Measurements from ENCODE around the gene RPAP3.

Gene RPAP3

GRCh38 chr12:47735649-47736048 is 29.8 kb upstream of the RPAP3 start:
- Histone ChIP-seq H3K36me3 (ENCODE audit: control insufficient read depth in 5 of 5, insufficient read depth in 5 of 5, low read length in 5 of 5) (peaks cover 0 to 17% (median 5%) of the 10 kb centered on the region in 5 donors), H3K27ac (ENCODE audit: low read depth, low read length) (peak overlapping the region; percentile 50), H3K9me3 (ENCODE audit: control insufficient read depth in 5 of 5, low read length in 5 of 5) (no peaks in the 10 kb centered on the region), H3K9ac (ENCODE audit: low read length in 5 of 5) (no peak overlapping the region), H3K27me3 (ENCODE audit: control insufficient read depth in 5 of 5, insufficient read depth in 4 of 5, low read length in 5 of 5) (no peaks in the 10 kb centered on the region), H3K4me3 (ENCODE audit: low read depth in 1 of 5, low read length in 5 of 5) (no peak overlapping the region), H3K4me1 (ENCODE audit: control insufficient read depth in 5 of 5, insufficient read depth in 5 of 5, low read length in 5 of 5) (peaks cover 20 to 88% (median 53%) of the 10 kb centered on the region in 5 donors)

- H3K9me3 ChIP-seq (ENCODE audit: control insufficient read depth in 5 of 5, low read length in 5 of 5) = no peaks in the 10 kb centered on the region
- H3K4me1 ChIP-seq (ENCODE audit: control insufficient read depth in 5 of 5, insufficient read depth in 5 of 5, low read length in 5 of 5) = peaks cover 17 to 88% (median 50%) of the 10 kb centered on the region in 5 donors
- no peaks in the 10 kb centered on the region for H3K27me3 ChIP-seq (ENCODE audit: control insufficient read depth in 5 of 5, insufficient read depth in 4 of 5, low read length in 5 of 5)
- H3K36me3 ChIP-seq (ENCODE audit: control insufficient read depth in 5 of 5, insufficient read depth in 5 of 5, low read length in 5 of 5) = peaks cover 0 to 14% (median 5%) of the 10 kb centered on the region in 5 donors
- no peak overlapping the region for H3K4me3 ChIP-seq (ENCODE audit: low read depth in 1 of 5, low read length in 5 of 5)
- peak overlapping the region; percentile 50 for H3K27ac ChIP-seq (ENCODE audit: low read depth, low read length)
- peak overlapping the region in 2 of 5 donors; percentile 13 to 26 for H3K9ac ChIP-seq (ENCODE audit: low read length in 5 of 5)
Observed at GRCh38 chr12:47734725-47735480, 29.1 kb upstream of the RPAP3 start.

GRCh38 chr12:47733142-47733541 is 27.3 kb upstream of the RPAP3 start:
- H3K27me3 ChIP-seq (ENCODE audit: control insufficient read depth in 5 of 5, insufficient read depth in 4 of 5, low read length in 5 of 5) = no peaks in the 10 kb centered on the region
- no peak overlapping the region for H3K9ac ChIP-seq (ENCODE audit: low read length in 5 of 5)
- H3K4me3 ChIP-seq (ENCODE audit: low read depth in 1 of 5, low read length in 5 of 5) = no peak overlapping the region
- no peak overlapping the region for H3K27ac ChIP-seq (ENCODE audit: low read depth, low read length)
- peaks cover 21 to 87% (median 52%) of the 10 kb centered on the region in 5 donors for H3K4me1 ChIP-seq (ENCODE audit: control insufficient read depth in 5 of 5, insufficient read depth in 5 of 5, low read length in 5 of 5)
- H3K9me3 ChIP-seq (ENCODE audit: control insufficient read depth in 5 of 5, low read length in 5 of 5) = no peaks in the 10 kb centered on the region
- peaks cover 0 to 2% (median 0%) of the 10 kb centered on the region in 5 donors for H3K36me3 ChIP-seq (ENCODE audit: control insufficient read depth in 5 of 5, insufficient read depth in 5 of 5, low read length in 5 of 5)

DNA sequence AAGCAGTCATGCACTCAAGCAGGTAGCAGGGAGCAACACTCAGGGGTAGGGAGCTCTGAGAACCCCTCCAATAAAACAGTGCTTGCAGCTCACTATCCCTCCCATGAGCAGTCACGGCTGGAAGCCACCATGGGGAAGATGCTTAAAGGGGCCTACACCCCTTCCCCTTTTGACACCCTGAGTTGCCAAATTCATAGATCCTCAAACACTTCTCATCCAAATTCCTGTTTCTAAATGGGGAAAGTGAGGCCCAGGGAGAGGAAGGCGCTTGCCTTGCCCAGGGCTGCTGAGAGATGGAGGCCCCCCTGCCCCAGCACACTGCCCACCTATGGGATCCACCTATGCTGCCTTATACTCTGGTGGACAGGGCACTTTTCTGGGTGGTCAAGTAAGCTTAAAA is 26.7 kb upstream of the RPAP3 start:
- H3K27ac ChIP-seq (ENCODE audit: low read depth, low read length) = no peak overlapping the region
- no peak overlapping the region for H3K9ac ChIP-seq (ENCODE audit: low read length in 5 of 5)
- no peaks in the 10 kb centered on the region for H3K27me3 ChIP-seq (ENCODE audit: control insufficient read depth in 5 of 5, insufficient read depth in 4 of 5, low read length in 5 of 5)
- no peaks in the 10 kb centered on the region for H3K36me3 ChIP-seq (ENCODE audit: control insufficient read depth in 5 of 5, insufficient read depth in 5 of 5, low read length in 5 of 5)
- peaks cover 21 to 80% (median 49%) of the 10 kb centered on the region in 5 donors for H3K4me1 ChIP-seq (ENCODE audit: control insufficient read depth in 5 of 5, insufficient read depth in 5 of 5, low read length in 5 of 5)
- no peaks in the 10 kb centered on the region for H3K9me3 ChIP-seq (ENCODE audit: control insufficient read depth in 5 of 5, low read length in 5 of 5)
- H3K4me3 ChIP-seq (ENCODE audit: low read depth in 1 of 5, low read length in 5 of 5) = no peak overlapping the region

- Histone ChIP-seq H3K36me3 (ENCODE audit: control insufficient read depth in 5 of 5, insufficient read depth in 5 of 5, low read length in 5 of 5) (no peaks in the 10 kb centered on the region), H3K27me3 (ENCODE audit: control insufficient read depth in 5 of 5, insufficient read depth in 4 of 5, low read length in 5 of 5) (no peaks in the 10 kb centered on the region), H3K9me3 (ENCODE audit: control insufficient read depth in 5 of 5, low read length in 5 of 5) (no peaks in the 10 kb centered on the region), H3K4me1 (ENCODE audit: control insufficient read depth in 5 of 5, insufficient read depth in 5 of 5, low read length in 5 of 5) (peaks cover 15 to 73% (median 41%) of the 10 kb centered on the region in 5 donors), H3K4me3 (ENCODE audit: low read depth in 1 of 5, low read length in 5 of 5) (no peak overlapping the region), H3K9ac (ENCODE audit: low read length in 5 of 5) (no peak overlapping the region), H3K27ac (ENCODE audit: low read depth, low read length) (no peak overlapping the region)
Observed at GRCh38 chr12:47731723-47732122, 25.9 kb upstream of the RPAP3 start.

GRCh38 chr12:47730341-47730744 is 24.5 kb upstream of the RPAP3 start:
- peaks cover 5 to 63% (median 36%) of the 10 kb centered on the region in 5 donors for H3K4me1 ChIP-seq (ENCODE audit: control insufficient read depth in 5 of 5, insufficient read depth in 5 of 5, low read length in 5 of 5)
- H3K9ac ChIP-seq (ENCODE audit: low read length in 5 of 5) = peak overlapping the region in 2 of 5 donors; percentile 7 to 13
- no peak overlapping the region for H3K27ac ChIP-seq (ENCODE audit: low read depth, low read length)

DNA sequence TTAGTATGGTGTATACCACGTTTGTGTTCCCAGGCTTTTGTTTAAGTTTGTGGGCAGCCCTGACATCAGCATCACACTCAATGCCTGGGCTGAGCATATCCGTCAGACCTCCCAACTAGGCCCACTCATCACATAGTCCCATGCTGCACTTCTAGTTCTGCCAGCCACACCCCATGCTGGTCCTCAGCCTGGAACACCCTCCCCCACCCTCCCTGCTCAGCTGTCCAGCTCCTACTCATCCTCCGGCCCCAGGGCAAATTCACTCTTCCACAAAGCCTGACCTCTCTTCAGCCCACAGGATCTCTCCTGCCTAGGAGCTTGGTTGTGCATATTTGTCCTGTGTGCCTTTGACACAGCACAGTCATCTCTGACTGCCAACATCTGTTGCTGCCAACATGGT is 23.4 kb upstream of the RPAP3 start:
- no peak overlapping the region for H3K27ac ChIP-seq (ENCODE audit: low read depth, low read length)
- H3K9me3 ChIP-seq (ENCODE audit: control insufficient read depth in 5 of 5, low read length in 5 of 5) = no peaks in the 10 kb centered on the region
- no peaks in the 10 kb centered on the region for H3K27me3 ChIP-seq (ENCODE audit: control insufficient read depth in 5 of 5, insufficient read depth in 4 of 5, low read length in 5 of 5)
- H3K4me1 ChIP-seq (ENCODE audit: control insufficient read depth in 5 of 5, insufficient read depth in 5 of 5, low read length in 5 of 5) = peaks cover 4 to 52% (median 25%) of the 10 kb centered on the region in 5 donors
- no peaks in the 10 kb centered on the region for H3K36me3 ChIP-seq (ENCODE audit: control insufficient read depth in 5 of 5, insufficient read depth in 5 of 5, low read length in 5 of 5)
- H3K9ac ChIP-seq (ENCODE audit: low read length in 5 of 5) = peak overlapping the region in 1 of 5 donors; percentile 15
- H3K4me3 ChIP-seq (ENCODE audit: low read depth in 1 of 5, low read length in 5 of 5) = no peak overlapping the region

More at GRCh38 chr12:47730341-47730744, 24.5 kb upstream of the RPAP3 start:
- Histone ChIP-seq H3K27me3 (ENCODE audit: control insufficient read depth in 5 of 5, insufficient read depth in 4 of 5, low read length in 5 of 5) (no peaks in the 10 kb centered on the region), H3K36me3 (ENCODE audit: control insufficient read depth in 5 of 5, insufficient read depth in 5 of 5, low read length in 5 of 5) (no peaks in the 10 kb centered on the region), H3K9me3 (ENCODE audit: control insufficient read depth in 5 of 5, low read length in 5 of 5) (no peaks in the 10 kb centered on the region), H3K4me3 (ENCODE audit: low read depth in 1 of 5, low read length in 5 of 5) (no peak overlapping the region)

DNA sequence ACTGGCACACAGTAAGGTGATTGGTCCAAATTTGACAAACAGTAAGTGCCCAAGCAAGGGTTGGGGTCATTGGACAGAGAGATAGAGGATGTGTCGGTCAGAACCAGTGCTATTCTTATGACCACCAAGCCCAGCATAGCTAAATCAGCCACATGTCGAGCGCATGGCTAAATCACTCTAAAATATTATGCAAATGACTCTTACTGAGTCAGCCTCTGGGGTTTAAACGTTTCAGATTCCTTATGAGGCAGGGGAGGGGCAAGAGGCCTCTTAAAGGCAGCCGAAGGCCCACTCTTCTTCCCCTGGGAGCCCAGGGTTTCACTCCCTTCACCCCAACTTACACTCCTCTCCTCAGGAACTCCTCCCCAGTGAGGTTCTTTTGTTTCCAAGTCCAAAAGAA is 20.1 kb upstream of the RPAP3 start:
- Histone ChIP-seq H3K27ac (ENCODE audit: low read depth, low read length) (no peak overlapping the region), H3K4me3 (ENCODE audit: low read depth in 1 of 5, low read length in 5 of 5) (no peak overlapping the region), H3K9ac (ENCODE audit: low read length in 5 of 5) (no peak overlapping the region), H3K9me3 (ENCODE audit: control insufficient read depth in 5 of 5, low read length in 5 of 5) (no peaks in the 10 kb centered on the region), H3K36me3 (ENCODE audit: control insufficient read depth in 5 of 5, insufficient read depth in 5 of 5, low read length in 5 of 5) (peaks cover 0 to 5% (median 0%) of the 10 kb centered on the region in 5 donors), H3K27me3 (ENCODE audit: control insufficient read depth in 5 of 5, insufficient read depth in 4 of 5, low read length in 5 of 5) (no peaks in the 10 kb centered on the region), H3K4me1 (ENCODE audit: control insufficient read depth in 5 of 5, insufficient read depth in 5 of 5, low read length in 5 of 5) (peaks cover 4 to 30% (median 24%) of the 10 kb centered on the region in 5 donors)

- H3K36me3 ChIP-seq (ENCODE audit: control insufficient read depth in 5 of 5, insufficient read depth in 5 of 5, low read length in 5 of 5) = peaks cover 0 to 5% (median 0%) of the 10 kb centered on the region in 5 donors
- H3K9me3 ChIP-seq (ENCODE audit: control insufficient read depth in 5 of 5, low read length in 5 of 5) = no peaks in the 10 kb centered on the region
- peaks cover 4 to 25% (median 19%) of the 10 kb centered on the region in 5 donors for H3K4me1 ChIP-seq (ENCODE audit: control insufficient read depth in 5 of 5, insufficient read depth in 5 of 5, low read length in 5 of 5)
- no peak within 1 kb of the TSS for H3K4me3 ChIP-seq (ENCODE audit: low read depth in 1 of 5, low read length in 5 of 5)
- no peaks in the 10 kb centered on the region for H3K27me3 ChIP-seq (ENCODE audit: control insufficient read depth in 5 of 5, insufficient read depth in 4 of 5, low read length in 5 of 5)
- H3K27ac ChIP-seq (ENCODE audit: low read depth, low read length) = no peak within 1 kb of the TSS
- H3K9ac ChIP-seq (ENCODE audit: low read length in 5 of 5) = no peak within 1 kb of the TSS
Observed at GRCh38 chr12:47725091-47725772, 19.4 kb upstream of the RPAP3 start, which contains the start of gene ENDOU. TSS of gene ENDOU (minus strand) at chr12:47725490. CDS start at chr12:47725413, 77 bp downstream.

Data from subcutaneous abdominal adipose tissue (tissue), 5 donors.